GM18951 (cell line): ENCODE results near the gene ACTR5.

Experiments used
- POLR2A ChIP-seq: IDR thresholded peaks from 4 replicates; pipeline ENCODE4 v1.6.1; 2011; ENCODE audit warnings: mild to moderate bottlenecking; ENCODE audit not compliant: insufficient read length, insufficient read depth; ENCODE audit errors: extremely low read depth
- in situ Hi-C: fragments of 300-500 bp; cut with MboI; formaldehyde crosslinking; loops from one replicate; pipeline ENCODE4 v1.12.0; 2022; ENCODE audit warnings: low sequenced_read_pairs, mixed read lengths, inconsistent platforms; ENCODE audit not compliant: unreplicated experiment

ACTR5 gene

GRCh38 chr20:38763616-38764015, 15.4 kb downstream of the ACTR5 start:
- TF ChIP-seq POLR2A = no peak
- in situ Hi-C loops = no loop called here

GRCh38 chr20:38764567-38765318, 16.5 kb downstream of the ACTR5 start:
- in situ Hi-C loops = no loop called here
- TF ChIP-seq POLR2A = no peak

GRCh38 chr20:38766071-38766470, 17.8 kb downstream of the ACTR5 start:
- TF ChIP-seq POLR2A = no peak
- in situ Hi-C loops = no loop called here

- TF ChIP-seq POLR2A = no peak
- in situ Hi-C loops = no loop called here
Measured at GRCh38 chr20:38769376-38770295, 21.4 kb downstream of the ACTR5 start.

GRCh38 chr20:38770546-38770945, 22.3 kb downstream of the ACTR5 start:
- TF ChIP-seq POLR2A = no peak
- in situ Hi-C loops = no loop called here

GRCh38 chr20:38770970-38771369, 22.7 kb downstream of the ACTR5 start:
- TF ChIP-seq POLR2A = no peak
- in situ Hi-C loops = no loop called here

GRCh38 chr20:38771621-38772020, 23.4 kb downstream of the ACTR5 start:
- no peak for TF ChIP-seq POLR2A
- in situ Hi-C loops = no loop called here

- in situ Hi-C loops = no loop called here
- TF ChIP-seq POLR2A = no peak
Measured at GRCh38 chr20:38774167-38774566, 25.9 kb downstream of the ACTR5 start.

GRCh38 chr20:38776363-38776762, 28.1 kb downstream of the ACTR5 start:
- in situ Hi-C loops = no loop called here
- no peak for TF ChIP-seq POLR2A

- in situ Hi-C loops = no loop called here
- no peak for TF ChIP-seq POLR2A
Measured at GRCh38 chr20:38779247-38780097, 31.2 kb downstream of the ACTR5 start.

- no peak for TF ChIP-seq POLR2A
Measured at GRCh38 chr20:38782275-38782674, 34.0 kb downstream of the ACTR5 start.

GRCh38 chr20:38787870-38788269, 39.6 kb downstream of the ACTR5 start:
- in situ Hi-C loops = no loop called here
- no peak for TF ChIP-seq POLR2A

More at GRCh38 chr20:38782275-38782674, 34.0 kb downstream of the ACTR5 start:
- in situ Hi-C loops = no loop called here
